ENCODE data around the gene PTP4A1.

PTP4A1 gene

GRCh38 chr6:63554782-63555181 lies 17.5 kb upstream of the PTP4A1 start:
- no peaks in the 10 kb centered on the region for H3K36me3 ChIP-seq (ENCODE audit: insufficient read depth, low read length)
- H3K4me1 ChIP-seq (ENCODE audit: control insufficient read depth, insufficient read depth, low read length, unreplicated experiment), result no peaks in the 10 kb centered on the region
- H3K79me2 ChIP-seq (ENCODE audit: control insufficient read depth, insufficient read depth, low read length, unreplicated experiment), result no peaks in the 10 kb centered on the region
- no peak overlapping the region for H3K4me3 ChIP-seq (ENCODE audit: low read depth, low read length)
- H2AFZ ChIP-seq (ENCODE audit: low read length, unreplicated experiment), result no peak overlapping the region
- H3K27ac ChIP-seq (ENCODE audit: low read depth, low read length), result no peak overlapping the region
- no peaks in the 10 kb centered on the region for H3K27me3 ChIP-seq (ENCODE audit: insufficient read depth, low read length)

GRCh38 chr6:63556369-63556768 lies 15.9 kb upstream of the PTP4A1 start:
- no peaks in the 10 kb centered on the region for H3K79me2 ChIP-seq (ENCODE audit: control insufficient read depth, insufficient read depth, low read length, unreplicated experiment)
- H3K36me3 ChIP-seq (ENCODE audit: insufficient read depth, low read length), result no peaks in the 10 kb centered on the region
- peaks cover 5% of the 10 kb centered on the region for H3K4me1 ChIP-seq (ENCODE audit: control insufficient read depth, insufficient read depth, low read length, unreplicated experiment)
- no peak overlapping the region for H3K4me3 ChIP-seq (ENCODE audit: low read depth, low read length)
- H2AFZ ChIP-seq (ENCODE audit: low read length, unreplicated experiment), result no peak overlapping the region
- no peak overlapping the region for H3K27ac ChIP-seq (ENCODE audit: low read depth, low read length)
- no peaks in the 10 kb centered on the region for H3K27me3 ChIP-seq (ENCODE audit: insufficient read depth, low read length)

- Histone ChIP-seq H3K27ac (ENCODE audit: low read depth, low read length) (no peak overlapping the region), H3K36me3 (ENCODE audit: insufficient read depth, low read length) (no peaks in the 10 kb centered on the region), H3K27me3 (ENCODE audit: insufficient read depth, low read length) (no peaks in the 10 kb centered on the region), H3K79me2 (ENCODE audit: control insufficient read depth, insufficient read depth, low read length, unreplicated experiment) (no peaks in the 10 kb centered on the region), H2AFZ (ENCODE audit: low read length, unreplicated experiment) (no peak overlapping the region), H3K4me3 (ENCODE audit: low read depth, low read length) (no peak overlapping the region), H3K4me1 (ENCODE audit: control insufficient read depth, insufficient read depth, low read length, unreplicated experiment) (peaks cover 8% of the 10 kb centered on the region)
Observed at GRCh38 chr6:63558278-63558677, 14.0 kb upstream of the PTP4A1 start.

GRCh38 chr6:63560801-63561287 lies 11.4 kb upstream of the PTP4A1 start:
- no peaks in the 10 kb centered on the region for H3K79me2 ChIP-seq (ENCODE audit: control insufficient read depth, insufficient read depth, low read length, unreplicated experiment)
- 0 out of 2 replicates have a peak overlapping the region, but pooled peaks have one; percentile 9 for H3K27ac ChIP-seq (ENCODE audit: low read depth, low read length)
- no peak overlapping the region for H3K4me3 ChIP-seq (ENCODE audit: low read depth, low read length)
- no peaks in the 10 kb centered on the region for H3K36me3 ChIP-seq (ENCODE audit: insufficient read depth, low read length)
- no peaks in the 10 kb centered on the region for H3K27me3 ChIP-seq (ENCODE audit: insufficient read depth, low read length)
- H2AFZ ChIP-seq (ENCODE audit: low read length, unreplicated experiment), result no peak overlapping the region
- peaks cover 11% of the 10 kb centered on the region for H3K4me1 ChIP-seq (ENCODE audit: control insufficient read depth, insufficient read depth, low read length, unreplicated experiment)

GRCh38 chr6:63561288-63561687 lies 11.0 kb upstream of the PTP4A1 start:
- no peaks in the 10 kb centered on the region for H3K36me3 ChIP-seq (ENCODE audit: insufficient read depth, low read length)
- no peak overlapping the region for H3K27ac ChIP-seq (ENCODE audit: low read depth, low read length)
- no peak overlapping the region for H2AFZ ChIP-seq (ENCODE audit: low read length, unreplicated experiment)

GRCh38 chr6:63563235-63563634 lies 9.0 kb upstream of the PTP4A1 start:
- Histone ChIP-seq H3K27me3 (ENCODE audit: insufficient read depth, low read length) (no peaks in the 10 kb centered on the region), H3K4me3 (ENCODE audit: low read depth, low read length) (no peak overlapping the region), H3K36me3 (ENCODE audit: insufficient read depth, low read length) (no peaks in the 10 kb centered on the region), H3K27ac (ENCODE audit: low read depth, low read length) (no peak overlapping the region), H2AFZ (ENCODE audit: low read length, unreplicated experiment) (no peak overlapping the region), H3K79me2 (ENCODE audit: control insufficient read depth, insufficient read depth, low read length, unreplicated experiment) (no peaks in the 10 kb centered on the region), H3K4me1 (ENCODE audit: control insufficient read depth, insufficient read depth, low read length, unreplicated experiment) (peaks cover 11% of the 10 kb centered on the region)

More at GRCh38 chr6:63561288-63561687, 11.0 kb upstream of the PTP4A1 start:
- no peak overlapping the region for H3K4me3 ChIP-seq (ENCODE audit: low read depth, low read length)
- peaks cover 11% of the 10 kb centered on the region for H3K4me1 ChIP-seq (ENCODE audit: control insufficient read depth, insufficient read depth, low read length, unreplicated experiment)
- H3K79me2 ChIP-seq (ENCODE audit: control insufficient read depth, insufficient read depth, low read length, unreplicated experiment), result no peaks in the 10 kb centered on the region
- no peaks in the 10 kb centered on the region for H3K27me3 ChIP-seq (ENCODE audit: insufficient read depth, low read length)

- H3K4me1 ChIP-seq (ENCODE audit: control insufficient read depth, insufficient read depth, low read length, unreplicated experiment), result peaks cover 11% of the 10 kb centered on the region
Observed at GRCh38 chr6:63565058-63565726, 7.1 kb upstream of the PTP4A1 start.

GRCh38 chr6:63565727-63566596 lies 6.3 kb upstream of the PTP4A1 start:
- H3K27me3 ChIP-seq (ENCODE audit: insufficient read depth, low read length), result no peaks in the 10 kb centered on the region
- peaks cover 11% of the 10 kb centered on the region for H3K4me1 ChIP-seq (ENCODE audit: control insufficient read depth, insufficient read depth, low read length, unreplicated experiment)
- H3K4me3 ChIP-seq (ENCODE audit: low read depth, low read length), result no peak overlapping the region
- no peak overlapping the region for H3K27ac ChIP-seq (ENCODE audit: low read depth, low read length)
- no peaks in the 10 kb centered on the region for H3K36me3 ChIP-seq (ENCODE audit: insufficient read depth, low read length)
- no peaks in the 10 kb centered on the region for H3K79me2 ChIP-seq (ENCODE audit: control insufficient read depth, insufficient read depth, low read length, unreplicated experiment)
- H2AFZ ChIP-seq (ENCODE audit: low read length, unreplicated experiment), result no peak overlapping the region

More at GRCh38 chr6:63565058-63565726, 7.1 kb upstream of the PTP4A1 start:
- H2AFZ ChIP-seq (ENCODE audit: low read length, unreplicated experiment), result no peak overlapping the region
- no peak overlapping the region for H3K27ac ChIP-seq (ENCODE audit: low read depth, low read length)
- no peaks in the 10 kb centered on the region for H3K79me2 ChIP-seq (ENCODE audit: control insufficient read depth, insufficient read depth, low read length, unreplicated experiment)
- H3K27me3 ChIP-seq (ENCODE audit: insufficient read depth, low read length), result no peaks in the 10 kb centered on the region
- H3K4me3 ChIP-seq (ENCODE audit: low read depth, low read length), result no peak overlapping the region
- H3K36me3 ChIP-seq (ENCODE audit: insufficient read depth, low read length), result no peaks in the 10 kb centered on the region

GRCh38 chr6:63567966-63568365 lies 4.3 kb upstream of the PTP4A1 start:
- H3K79me2 ChIP-seq (ENCODE audit: control insufficient read depth, insufficient read depth, low read length, unreplicated experiment), result peaks cover 6% of the 10 kb centered on the region
- no peaks in the 10 kb centered on the region for H3K27me3 ChIP-seq (ENCODE audit: insufficient read depth, low read length)
- peaks cover 13% of the 10 kb centered on the region for H3K4me1 ChIP-seq (ENCODE audit: control insufficient read depth, insufficient read depth, low read length, unreplicated experiment)
- no peak overlapping the region for H2AFZ ChIP-seq (ENCODE audit: low read length, unreplicated experiment)
- no peak overlapping the region for H3K4me3 ChIP-seq (ENCODE audit: low read depth, low read length)
- H3K36me3 ChIP-seq (ENCODE audit: insufficient read depth, low read length), result no peaks in the 10 kb centered on the region
- H3K27ac ChIP-seq (ENCODE audit: low read depth, low read length), result no peak overlapping the region

GRCh38 chr6:63571361-63572043 lies 778 bp upstream of the PTP4A1 start:
- Histone ChIP-seq H3K27ac (ENCODE audit: low read depth, low read length) (peak overlapping the region; percentile 99), H3K27me3 (ENCODE audit: insufficient read depth, low read length) (no peaks in the 10 kb centered on the region), H3K4me3 (ENCODE audit: low read depth, low read length) (peak overlapping the region; percentile 81), H3K36me3 (ENCODE audit: insufficient read depth, low read length) (peaks cover 7% of the 10 kb centered on the region), H3K79me2 (ENCODE audit: control insufficient read depth, insufficient read depth, low read length, unreplicated experiment) (peaks cover 40% of the 10 kb centered on the region), H2AFZ (ENCODE audit: low read length, unreplicated experiment) (peak overlapping the region; percentile 66), H3K4me1 (ENCODE audit: control insufficient read depth, insufficient read depth, low read length, unreplicated experiment) (peaks cover 13% of the 10 kb centered on the region)
